Measurements from ENCODE around the gene NRP1. TPM values are rescaled to one million over a fixed set of nuclear protein-coding genes. Genes with fewer than 3 reads are reported as not detected.
A peak's percentile ranks its signal among the peaks of the same experiment; 100 is the strongest.

Gene NRP1
- total RNA-seq, 6 experiments from 2014 or later = 14.7 to 61.7 (median 29.5) TPM

DNA sequence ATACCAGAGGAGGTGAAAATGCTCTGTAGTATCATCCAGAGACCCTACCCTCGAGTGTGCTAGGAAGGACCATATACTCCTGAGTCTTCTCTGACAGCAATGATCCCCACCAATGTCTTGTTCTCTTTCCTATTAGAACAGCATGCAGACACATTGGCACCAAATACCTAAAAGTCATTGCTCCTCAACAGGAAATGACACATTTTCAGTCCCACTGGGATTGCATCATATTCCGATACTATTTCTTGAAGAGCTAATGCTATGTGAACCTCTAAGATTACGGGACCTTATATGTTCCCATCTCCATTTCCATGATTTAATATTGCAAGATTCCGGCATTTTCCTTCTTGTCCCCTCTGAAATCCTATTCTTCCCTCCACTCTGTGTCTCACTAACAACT lies 177.4 kb downstream of the NRP1 start:
- no peak for TF ChIP-seq POLR2A (IDR thresholded peaks at IDR 0.05)
- TF ChIP-seq, protein P1, sequence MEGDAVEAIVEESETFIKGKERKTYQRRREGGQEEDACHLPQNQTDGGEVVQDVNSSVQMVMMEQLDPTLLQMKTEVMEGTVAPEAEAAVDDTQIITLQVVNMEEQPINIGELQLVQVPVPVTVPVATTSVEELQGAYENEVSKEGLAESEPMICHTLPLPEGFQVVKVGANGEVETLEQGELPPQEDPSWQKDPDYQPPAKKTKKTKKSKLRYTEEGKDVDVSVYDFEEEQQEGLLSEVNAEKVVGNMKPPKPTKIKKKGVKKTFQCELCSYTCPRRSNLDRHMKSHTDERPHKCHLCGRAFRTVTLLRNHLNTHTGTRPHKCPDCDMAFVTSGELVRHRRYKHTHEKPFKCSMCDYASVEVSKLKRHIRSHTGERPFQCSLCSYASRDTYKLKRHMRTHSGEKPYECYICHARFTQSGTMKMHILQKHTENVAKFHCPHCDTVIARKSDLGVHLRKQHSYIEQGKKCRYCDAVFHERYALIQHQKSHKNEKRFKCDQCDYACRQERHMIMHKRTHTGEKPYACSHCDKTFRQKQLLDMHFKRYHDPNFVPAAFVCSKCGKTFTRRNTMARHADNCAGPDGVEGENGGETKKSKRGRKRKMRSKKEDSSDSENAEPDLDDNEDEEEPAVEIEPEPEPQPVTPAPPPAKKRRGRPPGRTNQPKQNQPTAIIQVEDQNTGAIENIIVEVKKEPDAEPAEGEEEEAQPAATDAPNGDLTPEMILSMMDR (IDR thresholded peaks at IDR 0.05) = no peak
- intact Hi-C loops (cut with DNase I) = no loop called here
- Histone ChIP-seq H3K4me1 (peaks cover 0 to 29% (median 12%) of the 10 kb centered on the region in 4 donors), H3K27me3 (no peaks in the 10 kb centered on the region), H3K4me3 (no peak overlapping the region), H3K9me3 (no peaks in the 10 kb centered on the region), H3K27ac (peak overlapping the region in 1 of 3 donors; percentile 0), H3K36me3 (no peaks in the 10 kb centered on the region)
- peak in 1 of 4 donors; percentile 36 for ATAC-seq
- DNase-seq = no peak
- 58% methylated on average over 4 of the region's 4 CpGs for WGBS (ENCODE audit: insufficient coverage, low coverage, low lambda C conversion rate, missing lambda C conversion rate)

DNA sequence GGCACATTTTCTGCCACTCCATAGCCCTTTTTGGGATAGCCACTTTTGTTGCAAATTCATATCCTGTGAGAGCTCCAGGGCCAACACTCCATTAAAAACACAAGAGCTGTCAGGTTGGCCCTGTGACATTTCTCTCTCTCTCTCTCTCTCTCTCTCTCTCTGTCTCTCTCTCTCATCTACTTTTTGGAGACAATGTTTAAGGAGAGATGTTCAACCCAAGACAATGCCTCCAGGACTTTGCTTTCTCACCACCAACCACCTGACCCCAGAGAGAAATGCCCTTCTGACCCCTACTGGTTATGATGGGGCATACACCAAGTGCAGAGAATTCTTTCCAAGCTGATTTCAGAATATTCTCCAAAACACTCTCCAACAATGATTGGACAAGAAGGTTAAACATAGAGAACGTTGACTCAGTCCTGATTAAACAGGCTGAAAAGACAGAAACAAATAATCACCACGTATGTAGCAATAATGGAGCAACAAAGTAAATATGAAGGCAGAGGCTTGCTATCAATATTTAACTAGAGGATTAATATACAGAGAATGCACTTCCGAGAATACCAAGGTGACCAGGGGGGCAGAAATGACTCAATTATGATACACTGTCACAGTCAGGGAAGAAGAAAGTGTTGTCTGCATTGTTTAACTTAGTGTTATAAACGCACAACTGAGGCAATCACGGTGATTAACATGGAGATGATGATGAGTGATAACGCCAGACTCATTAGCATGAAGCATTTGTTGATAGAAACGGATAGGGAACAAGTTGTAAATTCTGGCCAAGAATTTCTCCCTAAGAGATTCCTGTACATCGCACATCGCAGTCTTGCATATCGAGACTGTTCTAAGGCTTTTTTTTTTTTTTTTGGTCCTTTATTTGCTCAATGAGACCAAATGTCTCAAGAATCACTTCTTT lies 178.5 kb downstream of the NRP1 start:
- intact Hi-C loops (cut with DNase I) = no loop called here
- peak overlapping the region in 1 of 3 donors; percentile 8 for H3K4me3 ChIP-seq
- peak; percentile 87 to 97 (median 94) for ATAC-seq
- H3K4me1 ChIP-seq = peaks cover 0 to 23% (median 10%) of the 10 kb centered on the region in 4 donors
- H3K27me3 ChIP-seq = no peaks in the 10 kb centered on the region
- 23% methylated on average over 9 of the region's 10 CpGs for WGBS (ENCODE audit: insufficient coverage, low coverage, low lambda C conversion rate, missing lambda C conversion rate)
- peak overlapping the region; percentile 0 to 54 (median 16) for H3K27ac ChIP-seq
- no peak for TF ChIP-seq POLR2A (IDR thresholded peaks at IDR 0.05)
- TF ChIP-seq, protein P1 (IDR thresholded peaks at IDR 0.05) = peak; percentile 60 to 74 (median 64)
- no peaks in the 10 kb centered on the region for H3K36me3 ChIP-seq
- DNase-seq = peak in 1 of 3 donors; percentile 52
- H3K9me3 ChIP-seq = no peaks in the 10 kb centered on the region

DNA sequence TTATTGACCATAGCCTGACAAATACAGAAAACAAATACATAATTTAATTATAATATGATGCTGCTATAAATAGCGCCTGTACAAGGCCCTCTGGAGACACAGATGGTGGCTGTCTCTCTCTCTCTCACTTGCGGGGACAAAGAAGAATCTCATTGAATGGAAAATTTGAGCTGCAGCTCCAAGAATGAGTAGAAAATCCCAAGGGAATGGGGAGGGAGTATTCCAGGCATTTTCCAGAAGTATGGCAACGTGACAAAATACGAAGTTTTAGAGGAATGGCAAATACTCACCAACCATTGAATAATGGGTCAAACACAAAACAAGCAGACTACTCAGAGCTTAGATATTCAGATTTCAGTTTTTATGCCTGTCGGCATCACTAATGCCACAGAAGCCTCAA lies 179.9 kb downstream of the NRP1 start:
- ATAC-seq = no peak
- 83% methylated on average over 5 of the region's 5 CpGs for WGBS (ENCODE audit: insufficient coverage, low coverage, low lambda C conversion rate, missing lambda C conversion rate)
- intact Hi-C loops (cut with DNase I) = no loop called here
- H3K27ac ChIP-seq = no peak overlapping the region
- H3K9me3 ChIP-seq = no peaks in the 10 kb centered on the region
- H3K27me3 ChIP-seq = no peaks in the 10 kb centered on the region
- no peak for DNase-seq
- no peak overlapping the region for H3K4me3 ChIP-seq
- TF ChIP-seq, protein P1 (IDR thresholded peaks at IDR 0.05) = no peak
- no peak for TF ChIP-seq POLR2A (IDR thresholded peaks at IDR 0.05)
- peaks cover 0 to 23% (median 10%) of the 10 kb centered on the region in 4 donors for H3K4me1 ChIP-seq
- H3K36me3 ChIP-seq = no peaks in the 10 kb centered on the region

DNA sequence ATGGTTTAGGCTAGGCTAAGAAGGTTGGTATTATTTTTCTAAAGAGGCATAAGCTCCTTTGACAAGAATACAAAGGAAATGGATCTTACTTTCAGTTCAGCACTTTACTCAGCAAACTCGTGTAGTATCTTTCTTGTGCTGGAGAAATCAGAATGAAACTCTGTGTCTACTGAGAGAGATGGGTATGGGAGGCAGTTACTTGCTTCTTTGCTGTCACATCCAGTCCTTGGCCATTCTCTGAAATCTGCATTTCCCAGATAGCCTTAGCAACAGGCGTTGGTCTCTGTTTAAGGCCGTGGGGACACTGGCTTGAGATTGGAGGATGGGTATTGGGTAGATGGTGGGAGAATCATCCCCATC lies 180.5 kb downstream of the NRP1 start:
- Histone ChIP-seq H3K9me3 (no peaks in the 10 kb centered on the region), H3K27ac (peak overlapping the region in 2 of 3 donors; percentile 11 to 17), H3K4me3 (no peak overlapping the region), H3K36me3 (no peaks in the 10 kb centered on the region), H3K4me1 (peaks cover 0 to 23% (median 10%) of the 10 kb centered on the region in 4 donors), H3K27me3 (no peaks in the 10 kb centered on the region)
- no peak for TF ChIP-seq POLR2A (IDR thresholded peaks at IDR 0.05)
- TF ChIP-seq, protein P1 (IDR thresholded peaks at IDR 0.05) = no peak
- intact Hi-C loops (cut with DNase I) = no loop called here
- DNase-seq = no peak
- ATAC-seq = no peak
- WGBS (ENCODE audit: insufficient coverage, low coverage, low lambda C conversion rate, missing lambda C conversion rate) = 65% methylated on average over 3 of the region's 3 CpGs
